ENCODE measurements around the gene KIF1A.

Gene KIF1A

GRCh38 chr2:240816584-240817495 lies 3.2 kb downstream of the KIF1A start:
- H3K36me3 ChIP-seq (ENCODE audit: insufficient read depth, low read length): no peaks in the 10 kb centered on the region
- no peak overlapping the region for H3K9ac ChIP-seq (ENCODE audit: low read depth, low read length, poor library complexity, severe bottlenecking)
- no peaks in the 10 kb centered on the region for H3K9me2 ChIP-seq (replicated peaks; ENCODE audit: low read depth, low read length)
- H2AFZ ChIP-seq (ENCODE audit: low read length): no peak overlapping the region
- H4K20me1 ChIP-seq (ENCODE audit: insufficient read depth, low read length, poor library complexity, severe bottlenecking): no peaks in the 10 kb centered on the region
- no peaks in the 10 kb centered on the region for H3K79me2 ChIP-seq (ENCODE audit: insufficient read depth, low read length)
- no peaks in the 10 kb centered on the region for H3K4me1 ChIP-seq (ENCODE audit: insufficient read depth, low read length, poor library complexity, severe bottlenecking)
- H3K4me3 ChIP-seq (ENCODE audit: low read length, poor library complexity, severe bottlenecking): no peak overlapping the region
- peaks cover 15% of the 10 kb centered on the region; the same call in 1 of the 2 replicates for H3K9me3 ChIP-seq (ENCODE audit: insufficient read depth, low read depth, low read length)
- H3K4me2 ChIP-seq (ENCODE audit: low read depth, low read length, poor library complexity, severe bottlenecking): no peak overlapping the region
- no peaks in the 10 kb centered on the region for H3K27me3 ChIP-seq (ENCODE audit: insufficient read depth, low read length, poor library complexity, severe bottlenecking)
- TF ChIP-seq EZH2phosphoT487 (IDR thresholded peaks at IDR 0.05; ENCODE audit: borderline replicate concordance) (no peak), CTCF (conservative IDR thresholded peaks at IDR 0.05; ENCODE audit: low read length) (no peak)
- no peaks in the 10 kb centered on the region for H3F3A ChIP-seq (ENCODE audit: low read depth)

GRCh38 chr2:240815761-240816583 lies 4.0 kb downstream of the KIF1A start:
- no peaks in the 10 kb centered on the region for H3K36me3 ChIP-seq (ENCODE audit: insufficient read depth, low read length)
- H3K4me3 ChIP-seq (ENCODE audit: low read length, poor library complexity, severe bottlenecking): no peak overlapping the region
- H2AFZ ChIP-seq (ENCODE audit: low read length): no peak overlapping the region
- no peaks in the 10 kb centered on the region for H3K27me3 ChIP-seq (ENCODE audit: insufficient read depth, low read length, poor library complexity, severe bottlenecking)
- H3K9me3 ChIP-seq (ENCODE audit: insufficient read depth, low read depth, low read length): peaks cover 22% of the 10 kb centered on the region; the same call in 1 of the 2 replicates
- no peak overlapping the region for H3K4me2 ChIP-seq (ENCODE audit: low read depth, low read length, poor library complexity, severe bottlenecking)
- no peaks in the 10 kb centered on the region for H3K79me2 ChIP-seq (ENCODE audit: insufficient read depth, low read length)
- no peaks in the 10 kb centered on the region for H4K20me1 ChIP-seq (ENCODE audit: insufficient read depth, low read length, poor library complexity, severe bottlenecking)
- H3K9ac ChIP-seq (ENCODE audit: low read depth, low read length, poor library complexity, severe bottlenecking): no peak overlapping the region
- TF ChIP-seq CTCF (conservative IDR thresholded peaks at IDR 0.05; ENCODE audit: low read length) (no peak), EZH2phosphoT487 (IDR thresholded peaks at IDR 0.05; ENCODE audit: borderline replicate concordance) (no peak)
- H3K9me2 ChIP-seq (replicated peaks; ENCODE audit: low read depth, low read length): no peaks in the 10 kb centered on the region
- no peaks in the 10 kb centered on the region for H3F3A ChIP-seq (ENCODE audit: low read depth)
- no peaks in the 10 kb centered on the region for H3K4me1 ChIP-seq (ENCODE audit: insufficient read depth, low read length, poor library complexity, severe bottlenecking)

GRCh38 chr2:240814946-240815760 lies 4.9 kb downstream of the KIF1A start:
- Histone ChIP-seq H4K20me1 (ENCODE audit: insufficient read depth, low read length, poor library complexity, severe bottlenecking) (no peaks in the 10 kb centered on the region), H2AFZ (ENCODE audit: low read length) (no peak overlapping the region), H3K79me2 (ENCODE audit: insufficient read depth, low read length) (no peaks in the 10 kb centered on the region), H3K36me3 (ENCODE audit: insufficient read depth, low read length) (no peaks in the 10 kb centered on the region), H3K9ac (ENCODE audit: low read depth, low read length, poor library complexity, severe bottlenecking) (no peak overlapping the region), H3K4me2 (ENCODE audit: low read depth, low read length, poor library complexity, severe bottlenecking) (no peak overlapping the region), H3K4me1 (ENCODE audit: insufficient read depth, low read length, poor library complexity, severe bottlenecking) (no peaks in the 10 kb centered on the region), H3K27me3 (ENCODE audit: insufficient read depth, low read length, poor library complexity, severe bottlenecking) (no peaks in the 10 kb centered on the region), H3K9me3 (ENCODE audit: insufficient read depth, low read depth, low read length) (peaks cover 22% of the 10 kb centered on the region; the same call in 1 of the 2 replicates), H3F3A (ENCODE audit: low read depth) (no peaks in the 10 kb centered on the region), H3K9me2 (replicated peaks; ENCODE audit: low read depth, low read length) (no peaks in the 10 kb centered on the region), H3K4me3 (ENCODE audit: low read length, poor library complexity, severe bottlenecking) (no peak overlapping the region)
- TF ChIP-seq EZH2phosphoT487 (IDR thresholded peaks at IDR 0.05; ENCODE audit: borderline replicate concordance): no peak
- TF ChIP-seq CTCF (conservative IDR thresholded peaks at IDR 0.05; ENCODE audit: low read length): no peak
